Activated CD8-positive, alpha-beta memory T cell treated with anti-CD3 and anti-CD28 coated beads, Interleukin-2, amount 10 ng/mL, durations not matched to agents 7 days and 5 days (primary cell): ENCODE measurements around the gene PRM2. TPM values are rescaled to one million over a fixed set of nuclear protein-coding genes. Genes with fewer than 3 reads are reported as not detected.
A peak's percentile ranks its signal among the peaks of the same experiment; 100 is the strongest.
"Not testable (repeated sequence)": the region's sequence is repeated elsewhere in the genome, so short reads cannot be mapped to it uniquely, and the experiment has no call there.

Source experiments
- ATAC-seq: fragments of 150-1000 bp; cut with Tn5 transposase; one replicate; pipeline ENCODE4 v1.10.0; 2021; ENCODE audit warnings: moderate library complexity
- CTCF ChIA-PET: fragments of 350-600 bp; sonication (Branson Sonifier 250); formaldehyde crosslinking; loops from one replicate; lab custom pipeline; 2021; ENCODE audit warnings: antibody characterized with exemption; lab: Charles Lee
- DNase-seq: peaks from one replicate; pipeline ENCODE4 v3.0.0-alpha.2; 2020
- H3K27ac Mint-ChIP-seq: one replicate; pipeline ENCODE4 v1.8.0; 2021; ENCODE audit warnings: mild to moderate bottlenecking, mixed read lengths
- H3K27me3 Mint-ChIP-seq: one replicate; pipeline ENCODE4 v1.8.0; 2021; ENCODE audit warnings: mixed read lengths
- H3K36me3 Mint-ChIP-seq: one replicate; pipeline ENCODE4 v1.8.0; 2021; ENCODE audit warnings: mild to moderate bottlenecking, mixed read lengths
- H3K4me1 Mint-ChIP-seq: one replicate; pipeline ENCODE4 v1.8.0; 2021; ENCODE audit warnings: mixed read lengths
- H3K4me3 Mint-ChIP-seq: one replicate; pipeline ENCODE4 v1.8.0; 2021; ENCODE audit warnings: mild to moderate bottlenecking, moderate library complexity, mixed read lengths
- H3K9me3 Mint-ChIP-seq: one replicate; pipeline ENCODE4 v1.8.0; 2022; ENCODE audit warnings: low read depth, mixed read lengths
- total RNA-seq, 2 experiments: library from RNA; stranded (reverse); gene quantifications; one replicate each; pipeline ENCODE4 v1.2.3, GENCODE V29; 2021

PRM2 gene
- total RNA-seq, 2 experiments from 2014 or later: not detected

DNA sequence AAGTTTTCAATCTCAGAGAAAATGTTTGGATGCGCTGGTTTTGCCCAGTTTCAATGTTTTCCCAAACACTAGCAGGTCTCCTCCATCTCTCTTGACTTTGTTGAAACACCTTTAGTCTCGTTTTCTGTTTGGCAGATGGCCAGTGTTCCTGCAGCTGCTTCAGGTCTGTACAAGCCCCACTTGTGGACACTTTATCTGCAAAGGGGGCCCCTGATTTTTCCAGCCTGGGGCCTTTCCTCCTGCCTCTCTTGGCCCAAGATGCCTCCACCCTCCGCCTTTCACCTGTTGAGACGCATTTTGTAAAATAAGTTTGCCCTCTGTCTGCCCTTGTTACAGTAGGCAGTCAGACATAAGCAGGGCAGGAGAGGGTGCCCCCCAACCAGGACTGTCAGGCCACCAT, 26.7 kb upstream of the PRM2 start:
- CTCF ChIA-PET: interaction anchor here (1.3 kb wide), 1 partner anchor 23 kb away, joined by 4 read pairs; no protein-coding TSS in a partner anchor
- H3K4me1 Mint-ChIP-seq: peaks cover 10% of the 10 kb centered on the region

GRCh38 chr16:11301645-11302501, 25.6 kb upstream of the PRM2 start:
- Mint-ChIP-seq H3K27me3 (peaks cover 32% of the 10 kb centered on the region), H3K4me1 (peaks cover 17% of the 10 kb centered on the region), H3K4me3 (no peak overlapping the region), H3K9me3 (no peaks in the 10 kb centered on the region), H3K27ac (no peak overlapping the region), H3K36me3 (peaks cover 1% of the 10 kb centered on the region)
- ATAC-seq: no peak
- DNase-seq: no peak
- CTCF ChIA-PET: interaction anchor here (1.3 kb wide), 1 partner anchor 24 kb away, joined by 4 read pairs; no protein-coding TSS in a partner anchor

More for the DNA sequence above, 26.7 kb upstream of the PRM2 start:
- H3K27ac Mint-ChIP-seq: no peak overlapping the region
- H3K9me3 Mint-ChIP-seq: no peaks in the 10 kb centered on the region
- H3K4me3 Mint-ChIP-seq: no peak overlapping the region
- no peak for DNase-seq
- peaks cover 1% of the 10 kb centered on the region for H3K36me3 Mint-ChIP-seq
- ATAC-seq: no peak
- H3K27me3 Mint-ChIP-seq: peaks cover 30% of the 10 kb centered on the region

DNA sequence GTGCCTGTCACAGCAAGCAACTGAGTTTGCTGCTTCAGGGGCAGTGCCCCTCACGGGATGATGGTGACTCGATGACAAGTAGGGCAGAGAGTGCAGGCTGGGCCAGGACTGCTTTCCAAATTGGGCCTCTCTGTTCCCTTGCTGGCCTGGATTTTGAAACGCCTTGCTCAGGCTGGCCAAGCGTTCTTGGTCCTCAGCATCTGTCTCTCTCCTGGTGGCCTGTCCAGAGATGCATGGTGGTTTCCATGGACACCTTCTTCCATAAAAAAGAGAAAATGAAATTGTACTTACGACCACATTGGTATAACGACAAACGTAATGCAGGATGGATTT, 24.2 kb upstream of the PRM2 start:
- H3K27me3 Mint-ChIP-seq: peaks cover 35% of the 10 kb centered on the region
- no peak for ATAC-seq
- CTCF ChIA-PET: no interaction called here
- H3K4me3 Mint-ChIP-seq: no peak overlapping the region
- no peak for DNase-seq
- H3K9me3 Mint-ChIP-seq: no peaks in the 10 kb centered on the region
- peaks cover 23% of the 10 kb centered on the region for H3K4me1 Mint-ChIP-seq
- peaks cover 1% of the 10 kb centered on the region for H3K36me3 Mint-ChIP-seq
- no peak overlapping the region for H3K27ac Mint-ChIP-seq

- Mint-ChIP-seq H3K4me1 (peaks cover 23% of the 10 kb centered on the region), H3K36me3 (peaks cover 1% of the 10 kb centered on the region), H3K9me3 (no peaks in the 10 kb centered on the region), H3K4me3 (no peak overlapping the region), H3K27ac (no peak overlapping the region), H3K27me3 (peaks cover 39% of the 10 kb centered on the region)
- DNase-seq (no peak), ATAC-seq (no peak)
- CTCF ChIA-PET: interaction anchor here (1.0 to 3.0 kb wide), 2 partner anchors 12 to 44 kb away, joined by 3 to 21 read pairs; partner anchors contain the start of gene SOCS1
Observed at GRCh38 chr16:11299865-11300559, 23.7 kb upstream of the PRM2 start.

GRCh38 chr16:11298950-11299547, 22.8 kb upstream of the PRM2 start:
- not testable (repeated sequence) for H3K27ac Mint-ChIP-seq, DNase-seq, ATAC-seq, H3K4me3 Mint-ChIP-seq, H3K36me3 Mint-ChIP-seq, H3K9me3 Mint-ChIP-seq
- Mint-ChIP-seq H3K27me3 (peaks cover 43% of the 10 kb centered on the region), H3K4me1 (peaks cover 23% of the 10 kb centered on the region)
- CTCF ChIA-PET: interaction anchor here (1.0 to 3.0 kb wide), 6 partner anchors 13 to 73 kb away, joined by 3 to 21 read pairs (median 8); partner anchors contain the start of gene SOCS1

DNA sequence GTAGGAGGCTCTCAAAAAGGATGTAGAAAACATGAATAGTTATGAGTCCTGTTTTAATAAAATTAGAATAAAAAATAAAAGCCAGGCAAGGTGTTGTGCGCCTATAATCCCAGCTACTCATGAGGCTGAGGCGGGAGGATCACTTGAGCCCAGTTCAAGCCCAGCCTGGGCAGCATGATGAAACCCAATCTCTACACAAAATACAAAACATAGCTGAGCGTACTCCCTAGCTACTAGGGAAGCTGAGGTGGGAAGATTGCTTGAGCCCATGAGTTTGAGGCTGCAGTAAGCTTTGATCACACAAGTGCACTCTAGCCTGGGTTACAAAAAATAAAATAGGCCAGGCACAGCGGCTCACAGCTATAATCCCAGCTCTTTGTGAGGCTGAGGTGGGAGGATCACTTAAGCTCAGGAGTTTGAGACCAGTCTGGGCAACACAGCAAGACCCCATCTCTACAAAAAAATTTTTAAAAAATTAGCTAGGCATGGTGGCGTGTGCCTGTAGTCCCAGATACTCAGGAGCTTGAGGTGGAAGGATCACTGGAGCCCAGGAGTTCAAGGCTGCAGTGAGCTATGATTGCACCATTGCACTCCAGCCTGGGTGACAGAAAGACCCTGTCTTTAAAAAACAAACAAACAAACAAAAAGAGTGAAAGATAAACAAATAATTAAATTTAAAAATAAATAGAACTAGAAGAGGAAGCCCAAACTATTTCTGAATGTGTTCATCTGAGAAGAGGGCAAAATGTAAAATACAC, 22.0 kb upstream of the PRM2 start:
- no peak for DNase-seq
- Mint-ChIP-seq H3K27ac (no peak overlapping the region), H3K4me3 (no peak overlapping the region), H3K36me3 (peaks cover 1% of the 10 kb centered on the region), H3K9me3 (no peaks in the 10 kb centered on the region), H3K4me1 (peaks cover 23% of the 10 kb centered on the region), H3K27me3 (peaks cover 49% of the 10 kb centered on the region)
- ATAC-seq: no peak
- CTCF ChIA-PET: interaction anchor here (0.9 to 3.0 kb wide), 10 partner anchors 13 to 98 kb away, joined by 3 to 21 read pairs (median 6); partner anchors contain the start of gene SOCS1

DNA sequence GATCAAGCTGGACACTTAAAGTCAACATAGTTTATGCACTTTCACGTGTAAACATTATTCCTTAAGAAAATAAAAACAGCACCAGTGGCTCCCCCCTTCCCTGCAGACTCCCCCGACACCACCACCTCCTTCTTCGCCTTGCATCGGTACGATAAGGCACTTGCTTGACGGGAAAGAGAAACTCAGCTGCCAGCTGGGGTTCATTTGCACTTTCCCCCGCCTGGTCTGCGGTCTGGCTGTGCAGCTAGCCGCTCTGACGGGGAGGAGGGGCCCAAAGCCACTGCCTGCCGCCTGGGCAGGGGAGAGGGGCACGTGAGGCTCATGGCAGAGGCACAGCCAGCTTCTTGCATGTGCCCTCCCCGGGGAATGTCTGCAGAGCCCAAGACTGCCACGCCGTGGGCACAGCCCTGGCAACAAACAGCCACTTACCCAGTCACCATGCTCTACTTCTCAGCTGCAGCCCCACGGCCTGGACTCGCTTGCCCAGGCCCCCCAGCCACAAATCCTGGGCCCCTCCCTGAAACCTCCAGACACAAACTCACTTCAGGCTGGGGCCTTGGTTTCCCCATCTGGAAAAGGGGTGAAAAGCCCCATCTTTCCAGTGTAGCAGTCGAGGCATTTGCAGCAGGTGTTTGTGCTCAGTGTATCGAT, 21.3 kb upstream of the PRM2 start:
- H3K36me3 Mint-ChIP-seq: peaks cover 1% of the 10 kb centered on the region
- peak; percentile 85 for ATAC-seq
- peak overlapping the region; percentile 52 for H3K27ac Mint-ChIP-seq
- no peaks in the 10 kb centered on the region for H3K9me3 Mint-ChIP-seq
- H3K27me3 Mint-ChIP-seq: peaks cover 51% of the 10 kb centered on the region
- H3K4me1 Mint-ChIP-seq: peaks cover 23% of the 10 kb centered on the region
- H3K4me3 Mint-ChIP-seq: peak overlapping the region; percentile 43
- peak; percentile 88 for DNase-seq
- CTCF ChIA-PET: interaction anchor here (0.9 to 3.0 kb wide), 14 partner anchors 13 to 340 kb away, joined by 3 to 21 read pairs (median 5); partner anchors contain the start of gene SOCS1

GRCh38 chr16:11296706-11297491, 20.6 kb upstream of the PRM2 start:
- peak; percentile 12 for ATAC-seq
- peaks cover 46% of the 10 kb centered on the region for H3K27me3 Mint-ChIP-seq
- H3K9me3 Mint-ChIP-seq: no peaks in the 10 kb centered on the region
- DNase-seq: no peak
- H3K36me3 Mint-ChIP-seq: peaks cover 1% of the 10 kb centered on the region
- peak overlapping the region; percentile 43 for H3K4me3 Mint-ChIP-seq
- CTCF ChIA-PET: interaction anchor here (1.0 to 3.0 kb wide), 13 partner anchors 13 to 339 kb away, joined by 3 to 21 read pairs (median 5); partner anchors contain the start of gene SOCS1
- no peak overlapping the region for H3K27ac Mint-ChIP-seq
- H3K4me1 Mint-ChIP-seq: peaks cover 23% of the 10 kb centered on the region

DNA sequence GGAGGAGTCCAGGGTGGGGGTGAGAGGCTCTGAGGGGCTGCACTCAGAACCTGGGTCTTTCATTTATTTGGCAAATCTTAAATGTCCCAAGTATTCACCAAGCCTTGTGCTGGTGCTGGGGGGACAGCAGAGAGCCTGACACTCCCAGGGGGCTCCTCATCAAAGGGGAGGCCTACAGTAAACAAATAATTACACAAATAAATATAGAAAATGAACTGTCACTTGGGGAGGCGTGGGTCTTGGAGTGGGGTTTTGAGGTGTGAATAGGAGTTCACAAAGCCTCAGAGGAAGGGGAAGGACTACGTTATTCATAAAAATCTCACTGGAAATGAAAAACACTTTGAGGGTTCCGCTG, 20.0 kb upstream of the PRM2 start:
- DNase-seq (no peak), ATAC-seq (no peak)
- Mint-ChIP-seq H3K4me3 (no peak overlapping the region), H3K27me3 (peaks cover 49% of the 10 kb centered on the region), H3K36me3 (peaks cover 1% of the 10 kb centered on the region), H3K9me3 (no peaks in the 10 kb centered on the region), H3K4me1 (peaks cover 23% of the 10 kb centered on the region), H3K27ac (no peak overlapping the region)
- CTCF ChIA-PET: interaction anchor here (1.0 to 2.1 kb wide), 4 partner anchors 60 to 338 kb away, joined by 3 to 7 read pairs (median 4); no protein-coding TSS in a partner anchor

DNA sequence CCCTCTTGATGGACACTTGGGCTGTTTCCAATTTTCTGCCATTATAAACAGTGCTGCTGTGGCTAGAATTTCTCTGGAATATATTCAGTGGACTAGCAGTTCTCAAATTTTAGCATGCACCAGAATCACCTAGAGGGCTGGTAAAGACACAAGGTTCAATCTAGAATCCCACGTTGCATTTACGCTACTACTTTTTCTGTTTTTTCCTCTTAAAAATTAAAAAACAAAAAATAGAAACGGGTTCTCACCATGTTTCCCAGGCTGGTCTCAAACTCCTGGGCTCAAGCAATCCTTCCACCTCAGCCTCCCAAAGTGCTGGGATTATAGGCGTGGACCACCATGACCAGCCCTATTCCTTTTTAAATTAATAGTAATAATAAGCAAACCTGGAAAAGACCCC, 19.4 kb upstream of the PRM2 start:
- Mint-ChIP-seq H3K9me3 (no peaks in the 10 kb centered on the region), H3K4me1 (peaks cover 23% of the 10 kb centered on the region), H3K27me3 (peaks cover 51% of the 10 kb centered on the region), H3K4me3 (no peak overlapping the region), H3K27ac (no peak overlapping the region), H3K36me3 (peaks cover 1% of the 10 kb centered on the region)
- DNase-seq: no peak
- CTCF ChIA-PET: no interaction called here
- ATAC-seq: no peak

DNA sequence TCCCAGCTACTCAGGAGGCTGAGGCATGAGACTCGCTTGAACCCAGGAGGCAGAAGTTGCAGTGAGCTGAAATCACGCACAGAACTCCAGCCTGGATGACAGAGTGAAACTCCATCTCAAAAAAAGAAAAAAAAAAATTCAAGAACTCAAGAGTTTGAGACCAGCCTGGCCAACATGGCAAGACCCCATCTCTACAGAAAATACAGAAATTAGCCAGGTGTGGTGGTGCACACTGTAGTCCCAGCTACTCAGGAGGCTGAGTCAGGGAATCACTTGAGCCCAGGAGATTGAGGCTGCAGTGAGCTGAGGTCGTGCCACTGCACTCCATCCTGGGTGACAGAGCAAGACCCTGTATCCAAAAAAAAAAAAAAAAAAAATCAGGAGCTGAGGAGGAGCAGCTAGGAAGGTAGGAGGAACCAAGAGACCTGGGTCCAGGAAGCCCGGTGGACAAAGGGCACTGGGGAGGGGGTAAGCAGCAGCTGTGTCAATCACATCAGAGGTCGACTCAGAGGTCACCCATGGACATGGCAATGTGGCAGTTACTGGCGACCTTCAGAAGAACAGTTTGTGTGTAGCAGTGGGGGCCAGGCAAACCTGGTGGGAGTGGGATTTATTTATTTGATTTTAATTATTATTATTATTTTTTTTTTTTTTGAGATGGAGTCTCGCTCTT, 15.9 kb upstream of the PRM2 start:
- Mint-ChIP-seq H3K4me1 (peaks cover 10% of the 10 kb centered on the region), H3K36me3 (no peaks in the 10 kb centered on the region), H3K4me3 (no peak overlapping the region), H3K9me3 (no peaks in the 10 kb centered on the region), H3K27ac (no peak overlapping the region), H3K27me3 (peaks cover 68% of the 10 kb centered on the region)
- DNase-seq (no peak), ATAC-seq (no peak)
- CTCF ChIA-PET: no interaction called here
